ENCODE data around the gene ACTRT2. TPM values are rescaled to one million over a fixed set of nuclear protein-coding genes. Genes with fewer than 3 reads are reported as not detected.

The ACTRT2 gene
- total RNA-seq, 1 donor from 2014 or later: not detected

DNA sequence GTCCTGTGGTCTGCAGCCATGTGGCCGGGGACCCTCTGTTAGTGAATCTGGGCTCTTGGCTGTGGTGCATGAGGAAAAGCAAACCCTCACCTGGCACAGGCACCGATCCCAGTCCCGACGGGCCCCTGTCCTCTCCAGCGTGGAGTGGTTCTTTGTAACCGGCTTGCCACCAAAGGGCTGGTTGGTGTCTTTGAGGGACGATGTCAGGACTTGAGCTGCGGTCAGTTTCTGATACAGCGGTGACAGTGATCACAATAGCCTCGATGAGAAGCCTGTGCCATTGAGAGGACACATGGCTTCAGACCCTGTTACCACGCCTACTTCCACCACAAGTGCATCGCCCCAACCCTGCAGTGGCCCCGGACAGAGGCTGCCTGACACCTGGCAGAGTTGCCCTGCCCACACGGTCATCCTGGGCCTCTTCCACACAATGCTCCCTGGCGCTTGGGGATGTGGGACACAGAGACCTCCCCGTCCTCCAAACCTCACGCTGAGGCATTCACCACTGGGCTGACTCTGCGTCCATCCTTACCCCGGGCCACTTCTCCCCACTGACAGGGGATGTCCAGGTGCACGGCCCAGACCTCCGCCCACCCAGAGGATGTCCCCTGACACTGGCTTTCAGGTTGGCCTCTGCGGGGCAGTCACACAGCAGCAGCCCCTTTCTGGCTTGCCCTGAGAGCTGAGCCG is 18.8 kb upstream of the ACTRT2 start:
- DNase-seq (ENCODE audit: low read depth): no peak

DNA sequence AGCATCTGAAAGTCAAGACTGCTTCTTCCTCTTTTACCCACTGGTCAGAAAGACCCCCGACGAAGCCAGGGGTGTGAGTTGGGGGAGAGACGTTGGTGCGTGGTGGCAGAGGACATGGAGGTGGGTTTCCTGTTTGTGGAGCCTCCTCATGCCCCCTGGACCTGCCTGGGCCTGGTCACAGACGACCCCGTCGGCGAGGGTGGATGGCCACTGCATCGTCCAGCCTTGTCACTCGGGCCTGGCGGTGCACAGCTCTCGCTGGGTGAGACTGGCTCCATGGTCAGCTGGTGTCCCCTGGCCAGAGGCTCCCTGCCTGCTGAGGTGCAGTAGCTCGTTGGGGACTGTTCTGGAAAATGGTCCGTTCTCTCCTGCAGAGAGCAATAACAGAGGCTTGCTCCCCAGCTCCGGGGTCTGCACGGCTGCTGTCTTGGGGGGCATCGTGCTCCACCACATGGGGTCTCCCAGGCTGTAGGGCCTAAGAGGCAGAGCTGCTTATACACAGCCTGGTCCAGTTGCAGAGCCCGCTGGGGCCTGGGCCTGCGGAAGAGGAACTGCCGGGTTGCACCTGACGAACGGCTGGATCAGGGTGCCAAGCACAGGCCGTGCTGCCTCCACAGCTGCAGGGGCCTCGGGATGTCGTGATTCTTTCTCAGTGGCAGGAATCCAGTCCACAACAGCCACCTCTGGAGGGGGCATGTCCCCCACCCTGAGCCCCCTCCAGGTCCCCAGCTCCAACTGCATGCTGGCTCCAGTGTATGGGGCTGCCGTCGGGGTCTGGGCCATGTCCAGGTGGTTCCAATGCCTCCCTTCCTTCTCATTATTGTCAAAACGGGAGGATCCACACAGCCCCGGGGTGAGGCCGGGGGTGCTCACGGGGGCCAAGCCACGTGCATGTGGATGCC is 18.0 kb upstream of the ACTRT2 start:
- DNase-seq (ENCODE audit: low read depth): no peak

DNA sequence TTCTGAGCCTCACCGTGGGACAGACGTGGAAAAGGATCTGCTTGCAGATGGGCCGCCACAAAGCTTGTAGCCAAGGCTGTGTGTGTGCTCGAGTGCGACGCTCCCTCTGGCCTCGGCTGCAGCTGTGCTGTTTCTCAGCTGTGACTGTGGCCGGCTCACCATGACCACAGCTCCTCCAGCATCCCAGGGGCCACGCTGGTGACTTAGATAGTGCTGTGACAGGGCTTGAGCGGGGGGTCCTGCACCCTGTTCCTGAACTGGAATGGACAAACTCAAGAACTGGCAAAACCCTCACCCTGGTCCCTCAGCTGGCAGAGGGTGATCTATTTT is 17.4 kb upstream of the ACTRT2 start:
- no peak for DNase-seq (ENCODE audit: low read depth)

- no peak for DNase-seq (ENCODE audit: low read depth)
Observed at GRCh38 chr1:3004285-3005205, 16.7 kb upstream of the ACTRT2 start.

GRCh38 chr1:3005771-3006170 is 15.5 kb upstream of the ACTRT2 start:
- DNase-seq (ENCODE audit: low read depth): no peak

GRCh38 chr1:3007298-3008147 is 13.7 kb upstream of the ACTRT2 start:
- no peak for DNase-seq (ENCODE audit: low read depth)

DNA sequence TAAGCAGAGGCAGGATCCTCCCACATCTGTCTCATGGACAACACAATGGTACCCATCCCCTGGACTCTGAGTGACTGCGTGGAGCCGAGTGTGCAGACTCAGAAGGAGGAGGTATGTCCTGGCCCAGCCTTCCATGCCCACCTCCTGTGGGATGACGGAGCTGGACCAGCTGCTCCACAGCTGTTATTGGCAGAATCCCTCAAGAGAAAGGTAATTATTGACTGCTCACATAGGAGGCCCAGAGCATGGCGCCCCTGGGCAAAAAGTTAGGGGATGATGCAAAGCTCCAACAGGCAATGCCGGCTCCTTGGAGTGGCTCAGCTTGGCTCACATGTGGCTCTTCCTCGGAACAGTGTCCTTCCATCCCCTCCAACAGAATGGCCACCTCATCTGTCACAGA is 12.2 kb upstream of the ACTRT2 start:
- no peak for DNase-seq (ENCODE audit: low read depth)

DNA sequence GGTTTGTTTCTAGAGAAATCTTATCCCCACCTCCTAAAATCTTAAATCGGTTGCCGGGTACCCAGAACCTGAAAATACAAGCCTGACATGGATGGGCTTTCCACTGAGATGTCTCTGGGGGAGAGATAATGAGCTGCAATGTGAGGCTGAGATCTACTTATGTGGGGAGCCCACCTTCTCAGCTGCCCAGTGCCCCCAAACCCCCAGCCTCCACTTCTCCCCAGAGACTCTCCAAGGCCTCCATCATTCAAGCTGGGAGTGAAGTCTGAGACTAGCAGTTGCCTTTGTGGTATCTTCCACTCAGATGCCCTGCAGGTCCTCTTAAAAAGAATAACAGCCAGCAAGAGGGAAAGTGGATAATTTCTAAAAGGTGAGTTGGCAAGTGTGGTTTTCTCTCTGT is 11.7 kb upstream of the ACTRT2 start:
- DNase-seq (ENCODE audit: low read depth): no peak

- DNase-seq (ENCODE audit: low read depth): no peak
Observed at GRCh38 chr1:3011127-3011526, 10.1 kb upstream of the ACTRT2 start.

DNA sequence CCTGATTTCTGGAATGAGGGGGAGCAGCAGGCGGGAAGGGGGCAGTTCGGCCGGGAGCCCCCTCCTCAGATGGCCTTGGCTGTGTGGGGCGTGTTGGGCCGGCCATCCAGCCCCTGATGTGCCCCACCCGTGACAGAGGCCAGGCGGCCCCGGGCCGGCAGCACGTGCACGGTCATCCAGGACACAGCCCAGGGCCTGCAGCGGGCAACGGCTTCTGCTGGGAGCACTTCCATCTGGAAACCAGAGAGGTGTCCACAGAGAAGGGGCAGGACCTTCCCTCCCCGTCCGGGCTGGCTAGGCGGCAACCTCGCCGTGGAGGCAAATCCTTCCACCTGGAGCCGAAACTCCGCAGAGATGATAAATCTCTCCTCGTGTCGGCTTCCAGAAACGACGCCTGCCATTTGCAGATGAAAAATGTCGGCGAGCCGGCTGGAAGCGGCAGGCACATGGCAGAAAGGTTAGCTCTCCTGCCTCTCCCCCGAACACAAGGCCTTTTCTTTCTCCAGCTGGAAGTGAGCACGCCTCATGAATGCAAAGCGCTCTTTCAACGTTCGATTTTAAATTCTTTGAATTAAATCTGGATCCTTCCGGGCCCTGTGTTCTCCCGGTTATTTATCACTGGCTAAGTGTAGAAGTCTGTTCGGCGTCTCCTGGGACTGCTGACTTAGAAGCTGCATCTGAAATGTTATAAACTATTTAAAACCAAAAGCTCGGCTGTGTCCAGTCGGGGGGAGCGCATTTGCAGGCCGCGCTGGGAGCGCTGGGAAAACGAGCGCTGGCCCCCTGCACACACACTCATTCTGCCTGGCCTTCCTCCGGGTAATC is 9.4 kb upstream of the ACTRT2 start:
- no peak for DNase-seq (ENCODE audit: low read depth)

DNA sequence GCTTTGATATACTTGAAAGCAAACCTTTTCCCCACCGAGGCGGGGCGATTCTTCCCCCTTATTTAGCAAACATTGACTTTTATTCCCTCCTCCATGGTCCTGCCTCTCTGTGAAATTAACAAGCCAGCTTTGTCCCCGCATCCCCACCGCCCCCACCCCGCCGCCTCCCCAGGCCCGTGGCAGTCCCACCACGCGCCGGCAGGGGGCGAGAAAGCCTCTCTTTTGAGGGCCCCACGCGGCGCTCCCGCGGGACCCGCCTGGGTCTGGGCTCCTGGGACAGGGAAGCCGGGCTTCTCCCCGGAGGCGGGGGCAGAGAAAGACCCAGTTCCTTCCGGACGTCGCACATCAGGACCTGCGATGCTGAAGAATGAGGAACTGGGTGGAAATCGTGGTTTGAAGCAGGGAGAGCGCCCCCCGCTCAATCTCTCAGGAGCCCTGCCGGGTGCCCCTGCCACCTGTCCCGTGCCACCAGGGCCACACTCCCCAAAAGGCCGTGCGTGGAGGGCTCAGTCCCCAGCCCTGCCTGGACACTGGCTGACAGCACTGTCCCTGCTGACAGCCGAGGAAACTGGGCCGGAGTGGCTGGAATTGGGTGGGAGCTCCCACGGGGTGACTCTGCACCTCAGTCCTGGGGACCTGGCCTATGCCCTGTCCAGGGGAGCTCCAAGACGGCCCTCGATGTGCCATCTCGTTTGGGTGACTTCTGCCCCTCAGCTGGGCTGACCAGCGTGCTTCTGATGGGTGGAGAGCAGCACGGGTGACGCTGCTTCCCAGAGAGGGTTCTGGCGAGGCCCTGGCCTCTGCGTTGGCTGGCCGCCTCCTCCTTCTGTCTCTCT is 8.6 kb upstream of the ACTRT2 start:
- no peak for DNase-seq (ENCODE audit: low read depth)

GRCh38 chr1:3013371-3014049 is 7.8 kb upstream of the ACTRT2 start:
- no peak for DNase-seq (ENCODE audit: low read depth)

- DNase-seq (ENCODE audit: low read depth): no peak
Observed at GRCh38 chr1:3014050-3014440, 7.2 kb upstream of the ACTRT2 start.

DNA sequence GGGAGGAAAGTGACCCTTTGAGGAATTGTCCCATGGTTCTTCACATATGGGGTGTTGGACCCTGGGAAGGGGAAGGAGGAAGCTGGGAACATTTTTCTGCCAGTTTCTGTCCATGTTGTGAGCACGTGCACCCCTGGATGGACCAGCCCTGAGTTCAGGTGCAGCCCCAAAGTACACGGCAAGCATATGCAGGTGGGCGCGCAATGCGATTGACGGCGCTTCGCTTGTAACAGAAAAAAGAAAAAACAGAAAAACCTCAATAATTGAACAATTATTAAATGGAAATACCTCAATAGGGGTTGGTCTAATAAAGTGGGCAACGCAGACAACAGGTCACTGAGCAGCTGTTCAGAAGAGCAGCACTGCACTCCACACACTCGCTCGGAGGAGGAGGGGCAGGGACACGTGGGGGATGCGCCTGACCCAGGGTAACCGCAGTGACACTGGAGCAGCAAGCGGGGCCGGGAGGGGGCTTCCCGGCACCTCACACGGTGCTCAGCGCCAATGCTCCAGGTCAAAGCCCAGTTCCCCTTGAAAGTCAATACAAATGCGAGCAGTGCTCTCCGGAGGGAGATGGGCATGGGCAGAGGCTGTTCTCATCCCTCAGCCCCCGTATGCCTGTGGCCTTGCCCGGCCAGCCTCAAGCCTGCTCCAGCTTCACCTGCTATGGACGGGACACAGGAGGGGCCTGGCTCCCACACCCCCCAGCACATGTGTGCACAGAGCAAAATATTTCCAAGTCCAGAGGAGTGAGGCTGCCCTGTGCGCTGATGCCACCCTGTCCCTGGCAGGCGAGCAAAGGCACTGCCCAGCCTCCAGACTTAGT is 6.6 kb upstream of the ACTRT2 start:
- no peak for DNase-seq (ENCODE audit: low read depth)

- DNase-seq (ENCODE audit: low read depth): no peak
Observed at GRCh38 chr1:3015269-3015635, 6.0 kb upstream of the ACTRT2 start.

- DNase-seq (ENCODE audit: low read depth): no peak
Observed at GRCh38 chr1:3015744-3016143, 5.5 kb upstream of the ACTRT2 start.

DNA sequence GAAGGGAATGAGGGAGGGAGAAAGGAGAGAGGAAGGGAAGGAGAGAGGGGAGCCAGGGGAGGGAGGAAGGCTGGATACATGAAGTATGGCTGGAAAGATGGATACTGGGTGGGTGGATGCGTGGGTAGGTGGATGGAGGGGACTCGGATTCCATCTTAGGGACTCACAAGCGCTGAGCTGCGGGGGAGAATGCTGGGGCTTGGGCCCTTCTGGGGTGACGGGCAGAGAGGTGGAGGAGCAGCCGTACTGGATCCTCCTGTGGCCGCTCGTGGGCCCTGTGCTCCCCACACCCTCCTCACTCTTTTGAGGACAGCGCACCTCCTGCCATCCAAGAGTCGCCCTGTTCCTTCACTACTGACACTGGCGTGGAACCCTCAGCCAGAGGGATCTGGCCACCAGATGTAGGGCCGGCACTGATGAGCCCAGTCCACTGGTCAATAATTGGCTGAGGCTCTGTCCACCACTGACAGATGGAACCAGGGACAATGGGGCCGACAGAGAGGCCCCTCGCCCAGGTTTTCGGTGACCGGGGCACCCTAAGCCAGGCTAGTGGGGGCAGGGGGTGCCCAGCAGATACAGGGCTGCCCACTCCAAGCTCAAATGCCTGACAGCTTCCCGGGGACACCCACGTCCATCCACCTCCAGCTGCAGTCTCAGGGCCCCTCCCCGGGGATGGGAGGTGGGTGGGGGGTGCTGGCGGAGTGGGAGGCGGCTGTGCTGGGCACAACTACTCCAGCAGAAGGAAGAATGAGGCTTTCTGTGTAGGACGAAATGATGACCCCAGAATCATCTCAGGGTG is 4.4 kb upstream of the ACTRT2 start:
- no peak for DNase-seq (ENCODE audit: low read depth)
